Large intestine (tissue), 3 donors: ENCODE data around the gene TNRC6B. TPM values are rescaled to one million over a fixed set of nuclear protein-coding genes. Genes with fewer than 3 reads are reported as not detected.

ENCODE experiments used
- DNase-seq, 2 donors: peaks; one replicate each; pipeline versions ENCODE4 v3.0.0 to v3.0.0-alpha.2; 2013
- H3K27ac ChIP-seq: one replicate; pipeline ENCODE4 v1.5.1; 2013; ENCODE audit warnings: low read length
- H3K27me3 ChIP-seq: 2 replicates; pipeline ENCODE4 v1.6.1; 2013; ENCODE audit warnings: low read length; ENCODE audit not compliant: control insufficient read depth, insufficient read depth
- H3K36me3 ChIP-seq: 2 replicates; pipeline ENCODE4 v1.6.1; 2013; ENCODE audit warnings: low read length; ENCODE audit not compliant: control insufficient read depth, insufficient read depth
- H3K4me1 ChIP-seq: one replicate; pipeline ENCODE4 v1.6.1; 2013; ENCODE audit warnings: low read length; ENCODE audit not compliant: control insufficient read depth, insufficient read depth
- H3K4me3 ChIP-seq: one replicate; pipeline ENCODE4 v1.5.1; 2013; ENCODE audit warnings: low read length
- H3K9me3 ChIP-seq: one replicate; pipeline ENCODE4 v1.6.1; 2013; ENCODE audit warnings: mild to moderate bottlenecking, low read depth, low read length, moderate library complexity; ENCODE audit not compliant: control insufficient read depth
- WGBS: methylation state at CpG from one replicate; pipeline ENCODE4 v1.1.5; 2013; ENCODE audit warnings: low lambda C conversion rate; ENCODE audit not compliant: insufficient coverage; 5-methylcytosine and 5-hydroxymethylcytosine counted together
- polyA plus RNA-seq: library from polyadenylated mRNA; unstranded; fragments of 120-200 nt; gene quantifications from one replicate; pipeline ENCODE4 v1.2.1, GENCODE V29; 2013

Gene TNRC6B
- polyA plus RNA-seq, 1 donor: 8.3 TPM

- no peak overlapping the region for H3K27ac ChIP-seq
- H3K4me1 ChIP-seq: no peaks in the 10 kb centered on the region
- H3K27me3 ChIP-seq: no peaks in the 10 kb centered on the region
- no peak for DNase-seq
- H3K9me3 ChIP-seq: no peaks in the 10 kb centered on the region
- no peak overlapping the region for H3K4me3 ChIP-seq
- H3K36me3 ChIP-seq: peaks cover 47% of the 10 kb centered on the region
- WGBS: 100% methylated on average over 3 of the region's 10 CpGs
These were observed 99.5 kb downstream of the TNRC6B start for GRCh38 chr22:40276996-40277823.

GRCh38 chr22:40279017-40279416, 101.3 kb downstream of the TNRC6B start:
- 100% methylated on average over 1 of the region's 4 CpGs for WGBS
- Histone ChIP-seq H3K9me3 (no peaks in the 10 kb centered on the region), H3K27me3 (no peaks in the 10 kb centered on the region), H3K4me3 (no peak overlapping the region), H3K36me3 (peaks cover 40% of the 10 kb centered on the region), H3K4me1 (no peaks in the 10 kb centered on the region), H3K27ac (no peak overlapping the region)
- no peak for DNase-seq

- Histone ChIP-seq H3K36me3 (peaks cover 59% of the 10 kb centered on the region), H3K9me3 (no peaks in the 10 kb centered on the region), H3K4me1 (no peaks in the 10 kb centered on the region), H3K4me3 (no peak overlapping the region), H3K27ac (no peak overlapping the region), H3K27me3 (no peaks in the 10 kb centered on the region)
- no CpG with 5 or more reads among the region's 2 CpGs for WGBS
- no peak for DNase-seq
These were observed 104.0 kb downstream of the TNRC6B start for GRCh38 chr22:40281717-40282116.

DNA sequence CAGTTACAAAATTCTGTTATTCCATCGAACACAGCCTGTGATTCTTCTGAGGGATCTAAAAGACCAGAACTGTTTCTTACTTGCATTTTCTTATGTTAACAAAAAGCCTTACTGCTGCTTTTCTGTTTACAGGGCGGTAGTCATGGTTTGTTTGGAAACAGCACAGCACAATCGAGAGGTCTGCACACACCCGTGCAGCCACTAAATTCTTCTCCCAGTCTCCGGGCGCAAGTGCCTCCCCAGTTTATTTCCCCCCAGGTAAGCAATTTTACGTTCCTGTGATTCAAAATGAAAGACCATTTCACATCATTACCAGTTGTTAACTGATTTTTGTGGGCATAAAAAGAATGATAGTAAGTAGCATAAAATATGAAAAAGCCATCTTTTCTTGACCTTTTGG, 107.8 kb downstream of the TNRC6B start:
- no peak for DNase-seq
- H3K27me3 ChIP-seq: no peaks in the 10 kb centered on the region
- H3K4me3 ChIP-seq: no peak overlapping the region
- no peaks in the 10 kb centered on the region for H3K9me3 ChIP-seq
- 50% methylated on average over 2 of the region's 7 CpGs for WGBS
- H3K4me1 ChIP-seq: no peaks in the 10 kb centered on the region
- H3K36me3 ChIP-seq: peaks cover 68% of the 10 kb centered on the region
- H3K27ac ChIP-seq: no peak overlapping the region

GRCh38 chr22:40289991-40290459, 112.3 kb downstream of the TNRC6B start:
- Histone ChIP-seq H3K9me3 (no peaks in the 10 kb centered on the region), H3K27ac (no peak overlapping the region), H3K36me3 (peaks cover 68% of the 10 kb centered on the region), H3K27me3 (no peaks in the 10 kb centered on the region), H3K4me3 (no peak overlapping the region), H3K4me1 (no peaks in the 10 kb centered on the region)
- no CpG with 5 or more reads among the region's 16 CpGs for WGBS
- DNase-seq: no peak

- H3K4me1 ChIP-seq: no peaks in the 10 kb centered on the region
- DNase-seq: no peak
- H3K27ac ChIP-seq: no peak overlapping the region
- 100% methylated on average over 2 of the region's 7 CpGs for WGBS
- H3K9me3 ChIP-seq: no peaks in the 10 kb centered on the region
- H3K4me3 ChIP-seq: no peak overlapping the region
- no peaks in the 10 kb centered on the region for H3K27me3 ChIP-seq
- peaks cover 64% of the 10 kb centered on the region for H3K36me3 ChIP-seq
These were observed 112.8 kb downstream of the TNRC6B start for GRCh38 chr22:40290516-40290915.

DNA sequence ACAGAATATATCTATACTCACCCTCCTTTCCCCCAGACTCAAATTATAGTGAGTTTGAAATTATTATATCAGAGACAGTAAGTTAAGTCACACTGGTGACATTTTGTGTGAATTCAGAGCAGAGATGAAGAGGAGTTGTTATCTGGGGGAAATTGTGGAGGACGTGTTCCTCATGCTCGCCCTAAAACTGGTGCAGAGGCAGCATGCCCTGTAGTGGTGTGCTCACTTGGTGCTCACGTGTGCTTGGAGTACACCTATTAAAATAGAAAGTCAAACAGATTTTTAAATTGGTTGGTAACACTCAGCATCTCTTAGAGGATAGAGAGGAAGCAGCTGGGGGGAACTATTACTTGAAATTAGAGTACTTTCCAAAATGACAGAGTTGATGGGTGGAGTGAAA, 117.0 kb downstream of the TNRC6B start:
- H3K36me3 ChIP-seq: peaks cover 47% of the 10 kb centered on the region
- no peaks in the 10 kb centered on the region for H3K27me3 ChIP-seq
- no peaks in the 10 kb centered on the region for H3K9me3 ChIP-seq
- no peak overlapping the region for H3K4me3 ChIP-seq
- WGBS: no CpG with 5 or more reads among the region's 3 CpGs
- no peak for DNase-seq
- no peak overlapping the region for H3K27ac ChIP-seq
- peaks cover 4% of the 10 kb centered on the region for H3K4me1 ChIP-seq

- H3K36me3 ChIP-seq: peaks cover 50% of the 10 kb centered on the region
These were observed 122.6 kb downstream of the TNRC6B start for GRCh38 chr22:40300316-40300715.

GRCh38 chr22:40300884-40301672, 123.4 kb downstream of the TNRC6B start:
- Histone ChIP-seq H3K9me3 (no peaks in the 10 kb centered on the region), H3K27ac (no peak overlapping the region), H3K36me3 (peaks cover 50% of the 10 kb centered on the region), H3K4me1 (peaks cover 4% of the 10 kb centered on the region), H3K4me3 (no peak overlapping the region), H3K27me3 (no peaks in the 10 kb centered on the region)
- DNase-seq: no peak
- WGBS: no CpG with 5 or more reads among the region's 11 CpGs

More at GRCh38 chr22:40300316-40300715, 122.6 kb downstream of the TNRC6B start:
- DNase-seq: no peak
- H3K27ac ChIP-seq: no peak overlapping the region
- no peak overlapping the region for H3K4me3 ChIP-seq
- no peaks in the 10 kb centered on the region for H3K27me3 ChIP-seq
- H3K4me1 ChIP-seq: peaks cover 4% of the 10 kb centered on the region
- no peaks in the 10 kb centered on the region for H3K9me3 ChIP-seq

GRCh38 chr22:40302149-40302548, 124.4 kb downstream of the TNRC6B start:
- WGBS: no CpG with 5 or more reads among the region's 11 CpGs
- Histone ChIP-seq H3K36me3 (peaks cover 45% of the 10 kb centered on the region), H3K27ac (no peak overlapping the region), H3K4me3 (no peak overlapping the region), H3K27me3 (no peaks in the 10 kb centered on the region), H3K9me3 (no peaks in the 10 kb centered on the region), H3K4me1 (peaks cover 4% of the 10 kb centered on the region)
- no peak for DNase-seq
